Calu3 (cell line): Measurements from ENCODE around the gene MREG. TPM values are rescaled to one million over a fixed set of nuclear protein-coding genes. Genes with fewer than 3 reads are reported as not detected.

ENCODE experiments used
- BruUV-seq: library from RNA; stranded (reverse); fragments of 400-500 nt; replicated peaks from 2 replicates; lab custom pipeline; 2021; lab: Mats Ljungman, UMichigan
- CTCF ChIA-PET: fragments of 300-600 bp; sonication (Branson Sonifier 250); formaldehyde crosslinking; loops from one replicate; lab custom pipeline; 2022; ENCODE audit warnings: antibody characterized with exemption; lab: Charles Lee
- DNase-seq: peaks from one replicate; pipeline ENCODE4 v3.0.0; 2022
- H3K27ac Mint-ChIP-seq: one replicate; pipeline ENCODE4 v1.8.0; 2022; ENCODE audit warnings: mixed read lengths; ENCODE audit not compliant: unreplicated experiment
- H3K27me3 Mint-ChIP-seq: one replicate; pipeline ENCODE4 v1.8.0; 2022; ENCODE audit warnings: mixed read lengths; ENCODE audit not compliant: unreplicated experiment
- H3K36me3 Mint-ChIP-seq: one replicate; pipeline ENCODE4 v1.8.0; 2022; ENCODE audit warnings: mild to moderate bottlenecking, moderate library complexity, mixed read lengths; ENCODE audit not compliant: insufficient read depth, unreplicated experiment
- H3K4me1 Mint-ChIP-seq: one replicate; pipeline ENCODE4 v1.8.0; 2022; ENCODE audit warnings: mild to moderate bottlenecking, low read depth, mixed read lengths; ENCODE audit not compliant: unreplicated experiment
- H3K4me3 Mint-ChIP-seq: one replicate; pipeline ENCODE4 v1.8.0; 2022; ENCODE audit warnings: mild to moderate bottlenecking, low read depth, moderate library complexity, mixed read lengths; ENCODE audit not compliant: unreplicated experiment
- H3K9me3 Mint-ChIP-seq: one replicate; pipeline ENCODE4 v1.8.0; 2022; ENCODE audit warnings: low read depth, mixed read lengths; ENCODE audit not compliant: unreplicated experiment
- intact Hi-C: fragments of 100-400 bp; cut with micrococcal nuclease; formaldehyde crosslinking; loops from one replicate; pipeline ENCODE4 v1.10.0; 2022; ENCODE audit not compliant: unreplicated experiment
- total RNA-seq: library from RNA; stranded (reverse); gene quantifications from 2 replicates; pipeline ENCODE4 v1.2.3, GENCODE V29; 2022
- TF ChIP-seq, protein P1 (sequence below): fragments of 200-600 bp; IDR thresholded peaks from one replicate; pipeline ENCODE4 v1.8.0; 2022; ENCODE audit warnings: antibody characterized with exemption; ENCODE audit not compliant: unreplicated experiment

The MREG gene
- total RNA-seq, 1 experiment from 2014 or later, result 29.7 TPM

DNA sequence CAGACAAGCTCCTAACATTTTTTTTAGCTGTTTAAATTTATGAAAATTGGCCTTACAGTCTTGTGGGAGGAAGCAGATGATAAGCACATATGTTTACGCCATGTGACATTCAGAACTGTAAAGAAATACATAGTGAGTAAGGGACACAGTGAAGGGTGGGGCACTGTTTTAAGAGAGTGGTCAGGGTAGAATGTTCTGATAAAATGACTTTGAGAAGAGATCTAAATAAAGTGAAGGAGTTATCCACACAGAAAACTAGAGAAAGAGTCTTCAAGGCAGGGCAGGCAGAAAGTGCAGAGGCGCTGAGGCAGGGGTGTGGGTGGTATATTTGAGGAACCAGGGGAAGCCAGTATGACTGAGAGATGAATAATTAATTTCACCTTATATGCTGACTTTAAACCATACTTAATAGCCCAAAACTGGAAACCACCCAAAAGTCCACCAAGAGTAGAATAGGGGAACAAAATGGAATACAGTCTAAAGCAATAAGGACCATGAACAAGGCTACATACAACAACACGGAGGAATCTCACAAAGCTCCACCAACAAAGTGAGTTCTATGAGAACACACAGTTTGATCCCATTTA lies 8.6 kb downstream of the MREG start:
- Mint-ChIP-seq H3K9me3 (no peaks in the 10 kb centered on the region), H3K27ac (peak overlapping the region; percentile 3), H3K27me3 (no peaks in the 10 kb centered on the region), H3K4me3 (no peak overlapping the region), H3K4me1 (peaks cover 43% of the 10 kb centered on the region), H3K36me3 (no peaks in the 10 kb centered on the region)
- TF ChIP-seq, protein P1, sequence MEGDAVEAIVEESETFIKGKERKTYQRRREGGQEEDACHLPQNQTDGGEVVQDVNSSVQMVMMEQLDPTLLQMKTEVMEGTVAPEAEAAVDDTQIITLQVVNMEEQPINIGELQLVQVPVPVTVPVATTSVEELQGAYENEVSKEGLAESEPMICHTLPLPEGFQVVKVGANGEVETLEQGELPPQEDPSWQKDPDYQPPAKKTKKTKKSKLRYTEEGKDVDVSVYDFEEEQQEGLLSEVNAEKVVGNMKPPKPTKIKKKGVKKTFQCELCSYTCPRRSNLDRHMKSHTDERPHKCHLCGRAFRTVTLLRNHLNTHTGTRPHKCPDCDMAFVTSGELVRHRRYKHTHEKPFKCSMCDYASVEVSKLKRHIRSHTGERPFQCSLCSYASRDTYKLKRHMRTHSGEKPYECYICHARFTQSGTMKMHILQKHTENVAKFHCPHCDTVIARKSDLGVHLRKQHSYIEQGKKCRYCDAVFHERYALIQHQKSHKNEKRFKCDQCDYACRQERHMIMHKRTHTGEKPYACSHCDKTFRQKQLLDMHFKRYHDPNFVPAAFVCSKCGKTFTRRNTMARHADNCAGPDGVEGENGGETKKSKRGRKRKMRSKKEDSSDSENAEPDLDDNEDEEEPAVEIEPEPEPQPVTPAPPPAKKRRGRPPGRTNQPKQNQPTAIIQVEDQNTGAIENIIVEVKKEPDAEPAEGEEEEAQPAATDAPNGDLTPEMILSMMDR, result no peak
- intact Hi-C loops, result no loop called here
- no TSS peak for BruUV-seq
- CTCF ChIA-PET, result no interaction called here
- DNase-seq, result no peak

DNA sequence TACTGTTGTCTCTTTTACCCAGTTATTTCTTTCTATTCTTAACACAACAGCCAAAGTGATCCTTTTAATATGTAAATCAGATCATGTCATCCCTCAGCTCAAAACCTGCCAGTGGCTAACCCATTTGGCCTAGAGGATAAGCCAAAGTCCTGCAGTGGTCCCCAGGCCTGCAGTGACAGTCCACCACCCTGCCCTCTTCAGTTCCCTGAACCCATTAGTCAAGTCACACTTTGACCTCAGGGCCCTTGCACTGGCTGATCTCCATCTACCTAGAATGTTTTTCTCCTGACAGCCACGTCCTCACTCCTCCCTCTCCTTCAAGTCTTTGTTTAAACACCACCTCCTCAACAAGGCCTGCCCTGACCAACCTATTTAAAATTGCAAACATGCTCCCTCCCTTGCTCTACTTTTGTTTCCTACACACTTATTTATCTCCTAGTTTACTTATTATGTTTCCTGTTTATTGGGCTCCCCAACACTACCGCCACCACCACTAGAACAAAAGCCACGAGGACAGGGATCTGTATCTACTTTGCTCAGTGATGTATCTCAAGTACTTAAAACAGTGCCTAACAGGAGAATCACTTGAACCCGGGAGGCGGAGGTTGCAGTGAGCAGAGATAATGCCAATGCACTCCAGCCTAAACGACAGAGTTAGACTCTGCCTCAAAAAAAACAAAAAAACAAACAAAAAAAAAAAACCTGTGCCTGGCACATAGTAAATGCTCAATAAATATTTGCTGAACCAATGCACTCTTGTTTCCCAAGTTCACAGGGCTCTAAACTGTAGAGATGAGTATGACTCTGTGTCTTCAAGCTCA lies 9.3 kb downstream of the MREG start:
- Mint-ChIP-seq H3K27me3 (no peaks in the 10 kb centered on the region), H3K36me3 (no peaks in the 10 kb centered on the region), H3K27ac (peak overlapping the region; percentile 12), H3K4me1 (peaks cover 43% of the 10 kb centered on the region), H3K4me3 (no peak overlapping the region), H3K9me3 (no peaks in the 10 kb centered on the region)
- BruUV-seq, result no TSS peak
- TF ChIP-seq, protein P1, result no peak
- intact Hi-C loops, result no loop called here
- CTCF ChIA-PET, result no interaction called here
- DNase-seq, result no peak

DNA sequence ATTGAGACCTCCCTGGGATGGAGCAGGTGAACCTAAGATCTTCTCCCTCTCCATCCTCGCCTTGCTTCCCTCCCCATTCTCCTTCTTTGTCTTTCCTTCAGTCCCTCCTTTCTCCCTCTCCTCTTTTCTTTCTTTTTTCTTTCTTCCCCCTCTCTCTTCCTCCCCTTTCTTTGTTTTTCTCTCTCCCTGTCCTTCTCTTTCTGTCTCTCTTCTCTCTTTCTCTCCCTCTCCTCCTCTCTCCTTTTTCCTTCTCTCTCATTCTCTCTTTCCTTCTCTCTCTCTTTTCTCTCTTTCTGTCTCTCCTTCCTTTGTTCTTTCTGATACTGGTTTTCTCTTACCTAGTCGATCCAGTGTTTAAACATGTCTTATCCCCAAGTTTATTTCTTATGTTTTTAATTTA lies 10.7 kb downstream of the MREG start:
- no peak overlapping the region for H3K4me3 Mint-ChIP-seq
- H3K27me3 Mint-ChIP-seq, result no peaks in the 10 kb centered on the region
- no peak overlapping the region for H3K27ac Mint-ChIP-seq
- H3K4me1 Mint-ChIP-seq, result peaks cover 43% of the 10 kb centered on the region
- CTCF ChIA-PET, result interaction anchor here (0.6 to 1.0 kb wide), 2 partner anchors 9 to 570 kb away, joined by 3 to 4 read pairs; no protein-coding TSS in a partner anchor
- H3K9me3 Mint-ChIP-seq, result no peaks in the 10 kb centered on the region
- no TSS peak for BruUV-seq
- DNase-seq, result no peak
- TF ChIP-seq, protein P1, result no peak
- peaks cover 1% of the 10 kb centered on the region for H3K36me3 Mint-ChIP-seq
- intact Hi-C loops, result no loop called here

DNA sequence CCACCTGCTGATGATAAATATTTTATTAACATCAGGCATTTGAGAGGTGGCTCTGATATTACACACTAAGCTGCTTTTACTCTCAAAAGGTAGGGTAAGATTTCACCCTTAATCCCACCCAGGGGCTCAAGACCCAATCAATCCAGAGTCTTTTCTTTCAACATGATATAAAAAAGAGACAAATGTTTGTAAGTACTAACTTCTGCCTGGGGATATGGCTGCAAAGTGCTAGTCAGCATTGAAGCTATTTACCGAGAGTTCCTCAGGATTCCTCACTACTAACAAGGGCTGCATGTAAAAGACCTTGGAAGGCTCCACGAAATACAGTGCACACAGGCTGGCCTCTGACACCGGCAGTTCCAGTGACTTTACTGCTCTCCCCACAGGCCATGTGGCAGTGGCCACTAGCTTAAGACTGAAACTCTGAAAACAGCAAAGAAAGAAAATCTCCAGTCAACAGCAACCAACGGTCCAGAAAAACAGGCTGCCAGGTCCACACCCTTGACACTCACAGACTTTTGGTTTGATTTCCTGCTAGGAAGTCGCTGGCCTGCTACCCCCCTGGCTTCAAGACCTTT lies 11.2 kb downstream of the MREG start:
- no peaks in the 10 kb centered on the region for H3K27me3 Mint-ChIP-seq
- TF ChIP-seq, protein P1, result no peak
- H3K36me3 Mint-ChIP-seq, result peaks cover 6% of the 10 kb centered on the region
- CTCF ChIA-PET, result interaction anchor here (0.6 to 1.0 kb wide), 2 partner anchors 10 to 570 kb away, joined by 3 to 4 read pairs; no protein-coding TSS in a partner anchor
- no peak overlapping the region for H3K4me3 Mint-ChIP-seq
- intact Hi-C loops, result no loop called here
- H3K27ac Mint-ChIP-seq, result no peak overlapping the region
- H3K9me3 Mint-ChIP-seq, result no peaks in the 10 kb centered on the region
- DNase-seq, result no peak
- H3K4me1 Mint-ChIP-seq, result peaks cover 43% of the 10 kb centered on the region
- no TSS peak for BruUV-seq
